ENCODE results near the gene HPF1.
"Not testable (repeated sequence)": the region's sequence is repeated elsewhere in the genome, so short reads cannot be mapped to it uniquely, and the experiment has no call there.

Gene HPF1

DNA sequence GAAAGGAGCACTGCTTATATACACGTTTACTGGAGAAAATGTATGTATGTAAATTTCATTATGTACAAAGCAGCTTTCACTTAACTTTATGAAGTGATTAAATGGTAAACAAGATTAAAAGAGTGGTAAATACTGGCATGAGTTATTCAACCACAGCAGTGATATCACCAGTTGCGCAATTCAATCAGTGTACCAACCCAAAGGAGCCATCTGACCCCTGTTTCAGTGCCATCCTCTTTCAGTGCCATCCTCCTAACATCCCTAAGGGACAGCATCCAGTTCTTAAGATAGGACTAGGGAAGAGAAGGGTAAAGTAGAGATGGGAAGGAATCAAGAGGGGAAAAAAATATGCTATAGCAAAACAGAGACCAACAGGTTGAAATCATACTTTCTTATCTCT, 16.2 kb downstream of the HPF1 start:
- no peak for DNase-seq (ENCODE audit: low read depth, low spot score)

DNA sequence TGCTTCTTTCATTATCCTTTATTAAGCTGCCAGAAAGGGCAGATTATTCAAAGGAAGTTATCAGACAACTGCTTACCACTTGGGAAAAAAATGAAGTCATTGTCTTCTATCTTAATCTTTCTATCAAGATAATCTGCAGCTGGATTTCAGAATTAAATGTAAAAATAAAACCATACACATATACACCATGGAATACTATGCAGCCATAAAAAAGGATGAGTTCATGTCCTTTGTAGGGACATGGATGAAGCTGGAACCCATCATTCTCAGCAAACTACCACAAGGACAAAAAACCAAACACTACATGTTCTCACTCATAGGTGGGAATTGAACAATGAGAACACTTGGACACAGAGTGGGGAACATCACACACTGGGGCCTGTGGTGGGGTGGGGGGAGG, 19.1 kb downstream of the HPF1 start:
- not testable (repeated sequence) for DNase-seq (ENCODE audit: low read depth, low spot score)

- no peak for DNase-seq (ENCODE audit: low read depth, low spot score)
These were observed 27.2 kb downstream of the HPF1 start for GRCh38 chr4:169730564-169730963.

GRCh38 chr4:169727616-169728015, 30.1 kb downstream of the HPF1 start:
- DNase-seq (ENCODE audit: low read depth, low spot score) = no peak

DNA sequence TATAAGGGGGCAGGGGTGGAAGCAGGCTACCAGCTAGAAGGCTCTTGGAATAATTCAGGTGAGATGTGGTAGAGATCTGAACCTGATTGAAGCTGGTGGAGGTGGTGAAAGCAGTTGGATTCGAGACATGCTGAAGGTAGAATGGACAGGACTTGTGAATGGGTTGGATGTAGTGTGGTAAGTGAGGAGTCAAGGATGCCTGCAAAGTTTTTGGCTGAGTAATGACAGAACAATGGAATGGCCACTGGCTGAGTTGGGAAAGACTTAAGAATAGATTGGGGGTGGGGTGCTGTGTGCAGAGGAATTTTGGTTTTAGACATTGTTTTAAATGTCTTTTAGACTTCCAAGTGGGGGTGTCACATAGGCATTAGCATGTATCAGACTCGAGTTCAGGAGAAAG, 33.5 kb downstream of the HPF1 start:
- DNase-seq (ENCODE audit: low read depth, low spot score) = no peak

DNA sequence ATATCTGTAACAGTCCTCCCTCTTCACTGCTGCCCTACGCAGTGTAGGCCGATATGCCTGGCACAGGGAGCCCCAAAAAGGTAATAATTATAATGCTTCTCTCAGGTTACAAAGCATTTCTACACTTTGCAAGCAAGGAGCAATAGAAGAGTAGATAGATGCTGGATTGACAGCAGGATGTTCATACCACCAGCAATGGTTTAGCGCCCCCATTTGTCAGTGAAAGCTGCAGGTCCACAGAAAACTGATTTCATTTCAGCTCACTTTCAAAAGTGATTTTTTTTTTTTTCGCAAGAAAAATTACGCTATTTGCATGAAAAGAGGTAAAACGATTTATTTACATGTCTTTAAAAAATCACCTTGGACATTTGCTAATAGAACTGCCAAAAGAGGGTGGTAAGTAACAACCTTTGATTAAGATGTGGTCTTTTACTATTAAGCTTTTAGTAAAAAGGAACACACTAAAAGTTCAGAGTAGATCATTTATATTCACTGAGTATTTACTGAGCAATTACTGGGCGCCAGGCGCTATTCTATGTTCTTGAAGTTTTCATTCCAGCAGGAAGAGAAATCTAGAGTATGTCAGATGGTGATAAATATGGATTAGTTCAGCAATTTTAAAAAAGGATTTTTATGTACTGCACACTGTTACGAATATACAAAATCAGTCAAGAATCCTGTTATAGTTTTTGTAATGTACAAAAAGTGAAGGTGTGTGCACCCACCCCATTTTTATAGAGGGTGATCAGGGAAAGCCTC, 34.4 kb downstream of the HPF1 start:
- DNase-seq (ENCODE audit: low read depth, low spot score) = no peak

DNA sequence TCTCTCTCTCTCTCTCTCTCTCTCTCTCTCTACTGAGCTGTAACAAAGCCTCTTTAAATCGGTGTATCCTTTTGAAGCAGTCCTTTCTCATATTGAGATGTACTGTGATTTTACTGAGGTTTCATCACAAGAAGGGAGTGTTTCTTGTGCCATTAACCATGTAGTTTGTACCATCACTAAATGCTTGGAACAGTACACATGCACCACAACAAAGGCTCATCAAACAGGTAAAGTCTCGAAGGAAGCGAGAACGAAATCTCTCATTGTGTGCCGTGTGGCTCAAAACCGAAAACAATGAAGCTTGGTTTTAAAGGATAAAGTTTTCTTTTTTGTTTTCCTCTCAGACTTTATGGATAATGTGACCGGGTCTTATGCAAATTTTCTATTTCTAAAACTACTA, 37.2 kb downstream of the HPF1 start:
- DNase-seq (ENCODE audit: low read depth, low spot score) = no peak

DNA sequence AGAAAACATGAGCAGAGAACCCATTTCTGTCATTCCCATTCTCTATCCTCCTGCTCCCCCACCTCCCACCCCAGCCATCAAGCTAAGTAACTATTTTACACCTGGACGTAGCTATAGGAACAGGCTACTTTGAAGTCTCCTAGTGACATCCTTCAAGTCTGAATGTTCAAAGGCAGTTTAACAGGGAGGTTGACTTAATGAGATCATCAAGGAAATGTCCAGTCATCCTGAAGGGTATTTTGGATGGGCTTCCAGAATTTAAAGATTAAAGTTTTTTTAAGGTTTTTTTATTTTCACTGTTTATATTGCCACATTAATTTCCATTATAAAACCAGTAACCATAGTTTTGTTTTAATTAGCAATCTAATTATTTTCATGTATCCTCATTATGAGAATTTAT, 41.1 kb downstream of the HPF1 start:
- DNase-seq (ENCODE audit: low read depth, low spot score) = no peak

GRCh38 chr4:169715826-169716225, 41.9 kb downstream of the HPF1 start:
- DNase-seq (ENCODE audit: low read depth, low spot score) = no peak

GRCh38 chr4:169707958-169708643, 49.6 kb downstream of the HPF1 start:
- DNase-seq (ENCODE audit: low read depth, low spot score) = no peak

DNA sequence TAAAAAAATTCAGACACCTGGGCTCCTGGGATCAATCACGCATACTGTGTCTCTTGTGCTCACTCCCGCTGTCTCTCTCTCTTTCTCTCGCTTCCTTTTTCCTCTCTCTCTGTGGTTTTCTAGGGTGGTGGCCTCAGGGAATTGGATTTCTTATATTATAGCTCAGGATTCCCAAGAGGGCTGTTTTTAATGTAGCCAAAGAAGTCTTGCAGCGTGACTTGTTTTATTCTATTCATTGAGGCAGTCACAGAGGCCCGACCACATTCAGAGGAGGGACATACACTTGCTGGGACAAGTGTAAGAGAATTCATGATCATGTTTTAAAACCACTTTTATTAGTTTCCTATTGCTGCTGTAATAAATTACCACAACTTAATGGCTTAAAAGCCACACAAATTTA, 59.4 kb downstream of the HPF1 start:
- no peak for DNase-seq (ENCODE audit: low read depth, low spot score)

DNA sequence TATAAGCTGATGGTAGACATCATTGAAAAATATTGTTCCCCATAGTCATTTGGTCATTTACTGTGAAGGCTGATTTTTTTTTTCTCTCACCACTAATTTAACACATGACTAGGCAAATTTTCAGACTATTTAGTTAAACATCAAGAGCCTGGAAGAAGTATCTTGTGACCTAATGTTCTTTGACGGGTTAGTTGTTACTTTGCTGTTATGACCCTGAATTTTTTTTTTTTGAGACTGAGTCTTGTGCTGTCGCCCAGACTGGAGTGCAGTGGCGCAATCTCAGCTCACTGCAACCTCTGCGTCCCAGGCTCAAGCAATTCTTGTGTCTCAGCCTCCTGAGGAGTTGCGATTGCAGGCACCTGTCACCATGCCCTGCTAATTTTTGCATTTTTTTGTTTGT, 67.0 kb downstream of the HPF1 start:
- no peak for DNase-seq (ENCODE audit: low read depth, low spot score)

GRCh38 chr4:169689681-169690080, 68.1 kb downstream of the HPF1 start:
- DNase-seq (ENCODE audit: low read depth, low spot score) = no peak

- DNase-seq (ENCODE audit: low read depth, low spot score) = no peak
These were observed 75.2 kb downstream of the HPF1 start for GRCh38 chr4:169682372-169683047.

Measured in brain pericyte (primary cell).